Mammary epithelial cell (primary cell): ENCODE results near the gene LYST.

ENCODE experiments used
- CTCF ChIP-seq, 2 donors: IDR thresholded peaks in 1 of 2; conservative IDR thresholded peaks in 1 of 2; 2 replicates each; pipeline ENCODE4 v1.5.1; 2011 to 2012; ENCODE audit warnings: inconsistent platforms in 2 of 2, low read length in 2 of 2, mild to moderate bottlenecking in 2 of 2, control low read depth in 1 of 2, low read depth in 1 of 2; ENCODE audit not compliant: insufficient read depth in 1 of 2; ENCODE audit errors: extremely low read depth in 1 of 2
- EZH2 ChIP-seq: IDR thresholded peaks from 2 replicates; pipeline ENCODE4 v1.6.1; 2012; ENCODE audit warnings: low read length, inconsistent platforms, borderline replicate concordance

GRCh38 chr1:235759336-235759735 is 107.4 kb downstream of the LYST start:
- TF ChIP-seq CTCF (conservative IDR thresholded peaks at IDR 0.05 in 1 of 2, IDR thresholded peaks at IDR 0.05 in 1 of 2; ENCODE audit: extremely low read depth in 1 of 2, insufficient read depth in 1 of 2, low read depth in 1 of 2, low read length in 2 of 2) = no peak
- TF ChIP-seq EZH2 = no peak
